H1 (cell line): ENCODE results near the gene RRBP1.

ENCODE experiments used
- CREB1 ChIP-seq: IDR thresholded peaks from 2 replicates; pipeline ENCODE4 v1.6.1; 2012; ENCODE audit warnings: inconsistent platforms
- CTCF ChIP-seq, 3 experiments: IDR thresholded peaks; 1 replicate in 2 of 3; 2 replicates in 1 of 3; pipeline versions ENCODE4 v1.5.1 to v1.6.1; 2011; ENCODE audit warnings: low read length in 3 of 3, mild to moderate bottlenecking in 3 of 3, inconsistent platforms in 2 of 3, low read depth in 1 of 3, moderate library complexity in 1 of 3; ENCODE audit not compliant: insufficient read depth in 1 of 3; ENCODE audit errors: control extremely low read depth in 1 of 3
- EP300 ChIP-seq, 2 experiments: IDR thresholded peaks; 1 replicate in 1 of 2; 2 replicates in 1 of 2; pipeline ENCODE4 v1.6.1; 2011 to 2012; ENCODE audit warnings: low read depth in 2 of 2, low read length in 2 of 2, mild to moderate bottlenecking in 2 of 2, borderline replicate concordance in 1 of 2, inconsistent platforms in 1 of 2, moderate library complexity in 1 of 2
- EZH2 ChIP-seq: fragments of 200-600 bp; sonication (generic); IDR thresholded peaks from 2 replicates; pipeline ENCODE4 v1.7.1; 2012; ENCODE audit warnings: low read depth, mild to moderate bottlenecking, moderate library complexity, low read length, inconsistent platforms; ENCODE audit not compliant: severe bottlenecking
- JUN ChIP-seq: IDR thresholded peaks from 2 replicates; pipeline ENCODE4 v1.6.1; 2011; ENCODE audit warnings: low read depth, mild to moderate bottlenecking, improper control_type of control experiment, low read length
- NANOG ChIP-seq: IDR thresholded peaks from 2 replicates; pipeline ENCODE4 v1.6.1; 2011; ENCODE audit warnings: low read length, low read depth, mild to moderate bottlenecking, inconsistent platforms; ENCODE audit not compliant: insufficient read depth, poor library complexity, severe bottlenecking
- POLR2A ChIP-seq, 2 experiments: IDR thresholded peaks; 1 replicate in 1 of 2; 2 replicates in 1 of 2; pipeline ENCODE4 v1.6.1; 2011; ENCODE audit warnings: low read depth in 2 of 2, low read length in 2 of 2, mild to moderate bottlenecking in 2 of 2; ENCODE audit errors: control extremely low read depth in 1 of 2
- POLR2AphosphoS5 ChIP-seq: IDR thresholded peaks from 2 replicates; pipeline ENCODE4 v1.6.1; 2011; ENCODE audit warnings: low read depth, low read length
- SIN3A ChIP-seq, 2 experiments: IDR thresholded peaks in 1 of 2; conservative IDR thresholded peaks in 1 of 2; 2 replicates each; pipeline ENCODE4 v1.6.1; 2011 to 2012; ENCODE audit warnings: low read length in 2 of 2, improper control_type of control experiment in 1 of 2, low read depth in 1 of 2, mild to moderate bottlenecking in 1 of 2
- SP1 ChIP-seq: IDR thresholded peaks from 2 replicates; pipeline ENCODE4 v1.6.1; 2011; ENCODE audit warnings: low read depth, low read length
- SP2 ChIP-seq: IDR thresholded peaks from 2 replicates; pipeline ENCODE4 v1.6.1; 2012; ENCODE audit warnings: mild to moderate bottlenecking, low read length, inconsistent platforms
- SP4 ChIP-seq: IDR thresholded peaks from 2 replicates; pipeline ENCODE4 v1.6.1; 2012; ENCODE audit warnings: low read length, inconsistent platforms
- TCF12 ChIP-seq: IDR thresholded peaks from 2 replicates; pipeline ENCODE4 v1.6.1; 2011; ENCODE audit warnings: low read depth, mild to moderate bottlenecking, low read length

DNA sequence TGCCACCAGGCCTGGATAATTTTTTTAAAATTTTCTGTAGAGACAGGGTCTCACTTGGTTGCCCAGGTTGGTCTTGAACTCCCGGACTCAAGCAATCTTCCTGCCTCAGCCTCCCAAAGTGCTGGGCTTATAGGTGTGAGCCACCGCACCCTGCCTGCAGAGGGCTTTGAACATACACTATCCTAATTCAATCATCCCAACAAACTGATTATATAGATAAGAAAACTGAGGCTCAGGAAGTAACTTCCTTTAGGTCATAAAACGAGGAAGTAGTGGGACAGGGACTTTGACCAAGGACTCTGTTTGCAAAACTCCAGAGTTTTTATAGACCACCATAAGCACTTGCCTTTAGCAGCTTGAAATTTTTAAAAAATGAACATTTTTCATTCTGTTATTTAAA is 12.7 kb upstream of the RRBP1 start:
- TF ChIP-seq CTCF (IDR thresholded peaks at IDR 0.05; ENCODE audit: control extremely low read depth in 1 of 3, insufficient read depth in 1 of 3, low read depth in 1 of 3, low read length in 3 of 3) (no peak), JUN (no peak), EZH2 (no peak), TCF12 (no peak), POLR2AphosphoS5 (no peak), POLR2A (IDR thresholded peaks at IDR 0.05; ENCODE audit: control extremely low read depth in 1 of 2, low read depth in 2 of 2, low read length in 2 of 2) (no peak), SP4 (no peak), SP1 (no peak), EP300 (IDR thresholded peaks at IDR 0.05; ENCODE audit: borderline replicate concordance in 1 of 2, low read depth in 2 of 2, low read length in 2 of 2) (no peak), CREB1 (no peak), NANOG (no peak), SP2 (no peak), SIN3A (conservative IDR thresholded peaks at IDR 0.05 in 1 of 2, IDR thresholded peaks at IDR 0.05 in 1 of 2; ENCODE audit: low read depth in 1 of 2, low read length in 2 of 2) (no peak)
